Naive B cell (primary cell): ENCODE measurements around the gene FBN2. TPM values are rescaled to one million over a fixed set of nuclear protein-coding genes. Genes with fewer than 3 reads are reported as not detected.
A peak's percentile ranks its signal among the peaks of the same experiment; 100 is the strongest.

Source experiments
- ATAC-seq, 2 donors: fragments of 150-1000 bp; cut with Tn5 transposase; 2 replicates each; pipeline ENCODE4 v1.10.0; 2021; ENCODE audit warnings: low read depth in 2 of 2, mild to moderate bottlenecking in 2 of 2, moderate library complexity in 2 of 2
- DNase-seq: peaks from one replicate; pipeline ENCODE4 v3.0.0; 2022
- H3K27ac Mint-ChIP-seq, 6 donors: one replicate each; pipeline ENCODE4 v1.8.0; 2020 to 2022; ENCODE audit warnings: mild to moderate bottlenecking in 6 of 6, mixed read lengths in 6 of 6, moderate library complexity in 5 of 6, inconsistent platforms in 2 of 6
- H3K27me3 Mint-ChIP-seq, 3 donors: one replicate each; pipeline ENCODE4 v1.8.0; 2021 to 2022; ENCODE audit warnings: mixed read lengths in 3 of 3, mild to moderate bottlenecking in 1 of 3
- H3K36me3 Mint-ChIP-seq, 2 donors: one replicate each; pipeline ENCODE4 v1.8.0; 2020 to 2022; ENCODE audit warnings: mixed read lengths in 2 of 2, inconsistent platforms in 1 of 2, mild to moderate bottlenecking in 1 of 2
- H3K4me1 Mint-ChIP-seq, 3 donors: one replicate each; pipeline ENCODE4 v1.8.0; 2020 to 2022; ENCODE audit warnings: mixed read lengths in 3 of 3, inconsistent platforms in 1 of 3, mild to moderate bottlenecking in 1 of 3, moderate library complexity in 1 of 3
- H3K4me3 Mint-ChIP-seq, 8 donors: one replicate each; pipeline ENCODE4 v1.8.0; 2020 to 2022; ENCODE audit warnings: mild to moderate bottlenecking in 8 of 8, mixed read lengths in 8 of 8, moderate library complexity in 8 of 8, inconsistent platforms in 2 of 8
- H3K9me3 Mint-ChIP-seq, 7 donors: one replicate each; pipeline ENCODE4 v1.8.0; 2020 to 2022; ENCODE audit warnings: mixed read lengths in 7 of 7, mild to moderate bottlenecking in 5 of 7, inconsistent platforms in 2 of 7, moderate library complexity in 1 of 7
- polyA plus RNA-seq, 6 donors: library from polyadenylated mRNA; unstranded; fragments of 300-500 nt; fragmentation: Illumina TruSeq; gene quantifications; one replicate each; pipeline ENCODE4 v1.2.3, GENCODE V29; 2021; ENCODE audit warnings: low read depth in 6 of 6

Gene FBN2
- polyA plus RNA-seq: under 1 TPM in 1 of 6 donors, not detected in 5; 0.13 TPM

DNA sequence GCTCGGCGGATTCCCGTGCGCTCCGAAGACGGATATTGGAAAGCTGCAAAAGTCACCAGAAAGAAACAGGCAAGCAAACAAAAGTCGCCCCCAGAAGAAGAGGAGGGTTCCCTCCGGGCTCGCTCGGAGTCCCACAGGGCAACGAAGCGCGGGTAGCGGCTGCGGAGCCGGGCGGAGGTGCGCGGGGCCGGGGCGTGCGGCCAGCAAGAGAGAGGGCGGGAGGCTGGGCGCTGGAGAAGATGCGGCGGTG is at the start of gene FBN2:
TSS of gene FBN2 (minus strand) at position 246 of the 250 bp plus-strand sequence. CDS start 642 bp downstream, outside the sequence.
- ATAC-seq (no peak), DNase-seq (no peak)
- peaks cover 0 to 7% (median 2%) of the 10 kb centered on the region in 3 donors for H3K4me1 Mint-ChIP-seq
- peaks cover 0 to 14% (median 2%) of the 10 kb centered on the region in 7 donors for H3K9me3 Mint-ChIP-seq
- peak within 1 kb of the TSS in 2 of 6 donors; percentile 26 to 67 for H3K27ac Mint-ChIP-seq
- H3K36me3 Mint-ChIP-seq: peaks cover 0 to 6% of the 10 kb centered on the region in 2 donors
- peak within 1 kb of the TSS in 6 of 8 donors; percentile 21 to 47 (median 26) for H3K4me3 Mint-ChIP-seq
- peaks cover 34 to 48% (median 48%) of the 10 kb centered on the region in 3 donors for H3K27me3 Mint-ChIP-seq

DNA sequence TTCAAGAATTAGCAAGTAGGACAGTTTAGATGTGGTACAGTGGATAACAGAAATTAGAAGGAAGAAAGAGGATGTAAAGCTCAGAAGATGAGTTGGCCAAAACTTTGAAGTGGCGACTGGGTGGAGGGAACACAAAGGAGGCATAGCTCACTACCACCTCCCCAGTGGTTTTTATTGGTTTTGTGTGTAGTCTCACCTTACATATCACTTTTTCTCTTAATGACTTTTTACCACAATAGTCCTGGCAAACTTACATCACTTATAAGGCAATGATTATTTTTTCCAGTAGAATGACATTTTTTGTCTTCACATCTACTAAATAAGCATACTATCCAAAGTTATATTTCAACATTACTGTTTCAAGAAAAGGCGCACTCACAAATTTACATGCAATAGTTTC is 49.2 kb upstream of the FBN2 start:
- no peak overlapping the region for H3K4me3 Mint-ChIP-seq
- H3K27ac Mint-ChIP-seq: no peak overlapping the region
- H3K9me3 Mint-ChIP-seq: peaks cover 0 to 10% (median 5%) of the 10 kb centered on the region in 7 donors
- H3K27me3 Mint-ChIP-seq: no peaks in the 10 kb centered on the region
- DNase-seq (no peak), ATAC-seq (no peak)
- H3K4me1 Mint-ChIP-seq: no peaks in the 10 kb centered on the region
- H3K36me3 Mint-ChIP-seq: no peaks in the 10 kb centered on the region

DNA sequence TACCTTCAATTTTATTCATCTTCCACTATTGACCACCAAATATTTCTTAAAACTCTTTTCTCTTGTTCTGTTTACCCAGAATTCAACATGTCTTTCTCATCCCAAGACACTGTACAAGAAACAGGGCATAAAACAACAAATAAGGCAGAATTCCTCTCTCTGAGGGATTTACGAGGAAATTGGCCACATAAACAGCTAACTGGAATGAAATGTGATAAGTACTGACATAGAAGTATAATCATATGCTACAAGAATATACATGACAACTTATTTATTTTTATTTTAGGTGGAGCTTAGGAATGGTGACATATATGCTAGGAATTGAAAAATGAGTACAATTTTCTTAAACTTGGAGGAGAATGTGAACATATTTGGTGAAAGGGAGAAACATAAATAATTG is 48.8 kb upstream of the FBN2 start:
- H3K4me3 Mint-ChIP-seq: no peak overlapping the region
- no peaks in the 10 kb centered on the region for H3K4me1 Mint-ChIP-seq
- ATAC-seq: no peak

DNA sequence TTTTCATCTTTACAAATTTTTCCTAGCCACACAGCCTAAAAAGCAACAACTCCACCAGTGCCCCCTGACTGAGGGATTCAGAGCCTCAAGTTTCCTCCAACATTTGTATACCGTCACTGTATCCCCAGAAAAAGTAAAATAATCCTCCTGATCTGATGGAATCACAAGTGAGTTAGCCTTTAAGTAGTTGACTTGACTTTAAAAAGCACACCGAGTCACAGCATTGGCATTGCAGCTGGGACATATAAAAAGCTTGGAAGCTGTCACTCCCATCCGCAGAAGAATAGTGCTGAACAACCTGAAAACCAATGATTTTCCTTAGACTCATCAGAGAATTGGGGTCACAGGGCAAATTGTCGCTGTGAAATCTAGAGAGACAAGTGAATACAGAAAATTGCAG is 41.6 kb upstream of the FBN2 start:
- H3K4me3 Mint-ChIP-seq: no peak overlapping the region
- ATAC-seq: no peak
- H3K4me1 Mint-ChIP-seq: no peaks in the 10 kb centered on the region
- H3K27me3 Mint-ChIP-seq: no peaks in the 10 kb centered on the region
- peaks cover 3 to 33% (median 10%) of the 10 kb centered on the region in 7 donors for H3K9me3 Mint-ChIP-seq
- peaks cover 0 to 7% of the 10 kb centered on the region in 2 donors for H3K36me3 Mint-ChIP-seq
- H3K27ac Mint-ChIP-seq: no peak overlapping the region
- DNase-seq: no peak

More for the DNA sequence above, 48.8 kb upstream of the FBN2 start:
- no peaks in the 10 kb centered on the region for H3K27me3 Mint-ChIP-seq
- H3K9me3 Mint-ChIP-seq: peaks cover 0 to 13% (median 5%) of the 10 kb centered on the region in 7 donors
- no peak for DNase-seq
- no peaks in the 10 kb centered on the region for H3K36me3 Mint-ChIP-seq
- H3K27ac Mint-ChIP-seq: no peak overlapping the region

DNA sequence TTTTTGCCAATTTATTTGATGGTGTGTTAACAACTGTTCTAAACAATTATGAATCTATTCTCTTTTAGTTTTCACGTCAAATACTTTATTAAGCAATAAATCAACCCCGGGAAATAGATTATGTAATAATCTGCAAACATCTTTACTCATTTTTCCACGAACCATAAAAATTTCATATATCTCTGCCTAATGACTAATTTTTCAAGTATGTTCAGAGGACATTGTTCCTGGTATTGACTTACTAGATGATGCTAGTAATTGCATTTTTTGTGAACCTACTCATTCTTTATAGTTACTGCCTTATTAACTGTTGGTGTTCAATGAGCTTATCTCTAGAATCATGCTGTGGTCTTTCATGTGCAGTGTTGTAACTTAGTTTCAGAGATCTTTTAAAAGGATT is 41.0 kb upstream of the FBN2 start:
- H3K4me3 Mint-ChIP-seq: no peak overlapping the region
- no peaks in the 10 kb centered on the region for H3K27me3 Mint-ChIP-seq
- H3K4me1 Mint-ChIP-seq: no peaks in the 10 kb centered on the region
- no peak for ATAC-seq
- no peak for DNase-seq
- H3K9me3 Mint-ChIP-seq: peaks cover 3 to 33% (median 10%) of the 10 kb centered on the region in 7 donors
- peaks cover 0 to 7% of the 10 kb centered on the region in 2 donors for H3K36me3 Mint-ChIP-seq
- no peak overlapping the region for H3K27ac Mint-ChIP-seq

DNA sequence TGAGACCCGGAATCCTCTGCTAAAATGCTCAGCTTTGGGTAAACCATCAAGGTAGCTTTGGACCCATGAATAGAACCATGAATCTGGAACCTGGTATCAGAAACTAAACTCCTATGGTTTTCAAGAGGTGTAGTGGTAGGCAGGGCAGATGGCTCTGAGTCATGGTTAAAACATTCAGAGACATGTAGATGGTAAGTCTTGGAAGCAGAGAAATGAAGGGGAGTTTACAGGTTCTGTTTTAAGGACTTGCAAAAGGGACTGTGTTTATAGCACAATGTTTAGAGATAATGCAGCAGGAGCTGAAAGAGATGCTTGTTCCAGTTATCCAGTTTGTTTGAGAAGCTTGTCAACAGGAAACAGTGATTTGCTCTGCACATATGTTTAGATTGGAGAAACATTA is 36.0 kb upstream of the FBN2 start:
- DNase-seq (no peak), ATAC-seq (no peak)
- Mint-ChIP-seq H3K4me1 (no peaks in the 10 kb centered on the region), H3K36me3 (peaks cover 0 to 7% of the 10 kb centered on the region in 2 donors), H3K4me3 (no peak overlapping the region), H3K27me3 (no peaks in the 10 kb centered on the region), H3K27ac (no peak overlapping the region), H3K9me3 (peaks cover 0 to 15% (median 8%) of the 10 kb centered on the region in 7 donors)

DNA sequence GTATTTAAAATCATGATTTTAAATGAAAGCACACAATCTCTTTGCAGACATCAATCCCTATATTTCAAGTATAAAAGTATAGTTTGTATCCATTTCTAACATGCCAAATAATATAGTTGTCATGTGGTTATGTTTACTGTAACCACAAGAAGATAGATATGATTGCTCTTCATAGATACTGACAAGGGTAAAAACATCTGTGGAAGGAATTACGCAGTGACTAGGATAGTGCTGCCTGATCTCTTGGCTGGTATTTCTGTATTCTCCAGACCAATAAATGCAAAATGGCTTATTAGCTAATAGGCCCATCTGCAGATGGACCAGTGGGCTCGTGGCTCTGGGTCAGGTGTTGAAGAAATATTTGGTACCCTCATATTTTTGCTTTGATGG is 34.9 kb upstream of the FBN2 start:
- H3K27me3 Mint-ChIP-seq: no peaks in the 10 kb centered on the region
- H3K4me1 Mint-ChIP-seq: no peaks in the 10 kb centered on the region
- DNase-seq (no peak), ATAC-seq (no peak)
- H3K27ac Mint-ChIP-seq: no peak overlapping the region
- no peak overlapping the region for H3K4me3 Mint-ChIP-seq
- peaks cover 0 to 11% (median 8%) of the 10 kb centered on the region in 7 donors for H3K9me3 Mint-ChIP-seq
- peaks cover 0 to 7% of the 10 kb centered on the region in 2 donors for H3K36me3 Mint-ChIP-seq

DNA sequence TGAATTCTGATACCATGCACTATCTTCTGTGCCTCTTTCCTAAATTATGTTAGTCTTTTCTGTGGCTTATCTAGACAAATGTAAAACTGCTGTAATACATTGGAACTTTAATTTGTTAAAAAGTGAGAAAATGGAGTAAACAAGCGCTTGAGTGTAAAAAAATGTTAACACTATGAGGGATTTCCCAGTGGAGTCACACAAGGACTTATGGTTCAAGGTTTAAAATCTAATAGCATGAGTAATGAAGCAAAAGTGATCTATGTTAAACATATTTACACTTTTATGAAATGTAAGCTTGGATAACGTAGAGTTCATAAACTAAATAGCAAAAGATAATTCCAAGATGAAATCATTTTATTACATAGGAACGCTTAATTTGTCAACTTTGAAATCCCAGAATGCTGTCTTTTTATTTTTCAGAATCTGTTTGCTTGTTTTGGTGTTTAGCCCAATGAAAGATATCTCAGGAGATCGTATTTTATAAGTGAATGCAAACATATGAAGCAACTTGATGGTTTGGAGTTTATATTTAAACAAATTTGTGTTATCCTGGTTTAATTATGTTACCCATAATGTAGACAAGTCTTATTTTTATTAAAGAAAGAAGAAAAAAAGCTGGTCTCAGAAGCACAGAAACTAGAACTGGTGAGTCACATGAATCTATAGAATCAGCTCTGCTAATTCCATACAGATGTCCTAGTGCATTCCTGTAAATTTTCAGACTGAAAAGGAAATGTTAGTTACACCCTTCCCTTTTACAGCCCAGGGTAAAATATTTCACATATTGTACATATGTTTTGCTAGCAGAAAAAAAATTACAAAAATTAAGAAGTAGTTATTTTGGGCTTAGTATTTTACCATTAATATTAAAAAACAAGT is 34.2 kb upstream of the FBN2 start:
- ATAC-seq (no peak), DNase-seq (no peak)
- Mint-ChIP-seq H3K27me3 (no peaks in the 10 kb centered on the region), H3K9me3 (peaks cover 0 to 12% (median 8%) of the 10 kb centered on the region in 7 donors), H3K4me1 (no peaks in the 10 kb centered on the region), H3K27ac (no peak overlapping the region), H3K36me3 (peaks cover 0 to 7% of the 10 kb centered on the region in 2 donors), H3K4me3 (no peak overlapping the region)

DNA sequence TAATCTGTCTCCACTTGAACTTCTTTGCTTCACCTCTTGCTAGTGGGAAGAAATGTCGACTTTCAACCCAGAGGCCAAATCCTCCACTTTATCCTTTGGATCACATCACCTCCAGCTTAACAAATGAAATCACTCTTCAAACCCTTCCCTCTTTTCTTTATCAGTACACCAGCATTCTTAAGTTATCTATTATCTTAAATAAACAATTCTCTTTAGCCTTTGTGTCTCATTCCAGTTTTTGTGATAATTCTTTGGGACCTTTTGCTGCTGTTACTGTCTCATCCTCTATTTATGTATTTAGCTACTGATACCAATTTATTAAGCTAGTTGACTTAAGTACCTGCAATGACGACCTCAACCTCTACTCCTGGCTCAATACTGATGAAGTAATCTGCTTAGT is 28.1 kb upstream of the FBN2 start:
- Mint-ChIP-seq H3K36me3 (no peaks in the 10 kb centered on the region), H3K27ac (no peak overlapping the region), H3K9me3 (peaks cover 0 to 7% (median 5%) of the 10 kb centered on the region in 7 donors), H3K4me1 (no peaks in the 10 kb centered on the region), H3K4me3 (no peak overlapping the region), H3K27me3 (no peaks in the 10 kb centered on the region)
- DNase-seq (no peak), ATAC-seq (no peak)

DNA sequence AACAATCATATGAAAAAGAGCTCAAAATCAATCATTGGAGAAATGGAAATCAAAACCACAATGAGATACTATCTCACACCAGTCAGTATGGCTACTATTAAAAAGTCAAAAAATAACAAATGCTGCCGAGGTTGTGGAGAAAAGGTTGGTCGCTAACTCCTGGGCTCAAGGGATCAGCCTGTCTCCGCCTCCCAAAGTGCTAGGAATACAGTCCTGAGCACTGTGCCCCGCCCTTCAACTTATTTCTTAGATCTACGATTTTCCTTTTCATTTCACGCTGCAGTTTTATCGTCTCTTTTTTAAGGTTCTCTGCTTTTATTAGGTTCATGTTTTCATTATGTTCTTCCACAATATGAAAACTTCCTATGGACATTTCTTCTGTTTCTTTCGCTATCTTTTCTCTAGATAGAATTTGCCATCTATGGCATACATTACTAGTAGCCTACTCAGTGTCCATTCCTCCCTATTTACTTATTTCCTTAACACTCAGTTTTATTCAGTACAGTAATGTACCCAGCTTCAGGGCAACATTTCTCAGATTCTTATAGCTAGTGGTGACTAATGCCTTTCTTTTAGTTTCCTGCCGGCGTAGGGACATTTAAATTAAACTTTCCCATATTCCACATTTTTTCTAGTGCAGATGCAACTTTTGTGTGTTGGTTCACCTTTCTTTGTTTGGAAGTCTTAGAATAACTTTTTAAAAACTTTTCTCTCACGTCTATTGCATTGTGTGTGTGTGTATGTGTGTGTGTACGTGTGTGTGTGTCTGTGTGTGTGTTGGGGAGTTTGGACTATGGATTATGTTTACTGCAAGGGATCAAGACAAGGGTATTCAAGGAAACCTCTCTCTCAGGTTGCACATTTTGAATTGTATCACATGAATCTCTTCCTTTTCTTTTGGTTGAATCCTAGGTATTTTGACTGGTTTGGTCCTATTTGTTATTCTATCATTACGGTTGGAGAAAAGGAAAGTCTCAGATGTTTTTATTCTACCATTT is 21.6 kb upstream of the FBN2 start:
- H3K4me3 Mint-ChIP-seq: no peak overlapping the region
- no peaks in the 10 kb centered on the region for H3K4me1 Mint-ChIP-seq
- ATAC-seq (no peak), DNase-seq (no peak)
- no peaks in the 10 kb centered on the region for H3K27me3 Mint-ChIP-seq
- H3K36me3 Mint-ChIP-seq: no peaks in the 10 kb centered on the region
- H3K9me3 Mint-ChIP-seq: peaks cover 3 to 18% (median 5%) of the 10 kb centered on the region in 7 donors
- no peak overlapping the region for H3K27ac Mint-ChIP-seq

DNA sequence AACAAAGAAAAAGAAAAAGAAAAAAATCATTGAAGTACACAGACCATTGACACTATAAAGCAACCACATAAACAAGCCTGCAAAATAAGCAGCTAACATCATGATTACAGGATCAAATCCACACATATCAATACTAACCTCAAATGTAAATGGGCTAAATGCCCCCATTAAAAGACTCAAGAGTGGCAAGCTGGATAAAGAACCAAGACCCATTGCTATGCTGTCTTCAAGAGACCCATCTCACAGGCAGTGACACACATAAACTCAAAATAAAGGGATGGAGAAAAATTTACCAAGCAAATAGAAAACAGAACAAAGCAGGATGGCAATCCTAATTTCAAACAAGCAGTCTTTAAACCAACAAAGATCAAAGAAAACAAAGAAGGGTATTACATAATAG is 15.7 kb upstream of the FBN2 start:
- H3K36me3 Mint-ChIP-seq: no peaks in the 10 kb centered on the region
- no peak overlapping the region for H3K4me3 Mint-ChIP-seq
- DNase-seq: no peak
- H3K27me3 Mint-ChIP-seq: no peaks in the 10 kb centered on the region
- ATAC-seq: no peak
- peaks cover 6 to 35% (median 21%) of the 10 kb centered on the region in 7 donors for H3K9me3 Mint-ChIP-seq
- no peak overlapping the region for H3K27ac Mint-ChIP-seq
- no peaks in the 10 kb centered on the region for H3K4me1 Mint-ChIP-seq

DNA sequence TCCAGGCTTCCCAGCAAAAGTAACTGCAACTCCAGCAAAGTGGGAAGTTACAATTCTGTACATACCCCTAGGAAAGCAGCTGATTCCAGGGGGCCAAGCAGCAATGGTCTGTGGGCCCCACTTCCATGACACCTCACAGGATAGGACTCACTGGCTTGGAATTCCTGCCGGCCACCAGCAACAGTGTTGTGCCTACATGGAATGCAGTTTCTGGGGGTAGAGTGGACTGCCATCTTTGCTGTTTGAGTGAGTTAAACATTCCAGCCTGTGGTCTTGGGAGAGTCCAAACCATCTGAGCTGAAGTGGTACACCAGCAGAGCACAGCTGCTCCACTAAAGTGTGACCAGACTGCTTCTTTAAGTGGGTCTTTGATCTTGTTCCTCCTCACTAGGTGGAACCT is 13.4 kb upstream of the FBN2 start:
- H3K4me1 Mint-ChIP-seq: no peaks in the 10 kb centered on the region
- peaks cover 6 to 29% (median 21%) of the 10 kb centered on the region in 7 donors for H3K9me3 Mint-ChIP-seq
- ATAC-seq (no peak), DNase-seq (no peak)
- H3K27ac Mint-ChIP-seq: no peak overlapping the region
- no peak overlapping the region for H3K4me3 Mint-ChIP-seq
- no peaks in the 10 kb centered on the region for H3K27me3 Mint-ChIP-seq
- H3K36me3 Mint-ChIP-seq: no peaks in the 10 kb centered on the region

DNA sequence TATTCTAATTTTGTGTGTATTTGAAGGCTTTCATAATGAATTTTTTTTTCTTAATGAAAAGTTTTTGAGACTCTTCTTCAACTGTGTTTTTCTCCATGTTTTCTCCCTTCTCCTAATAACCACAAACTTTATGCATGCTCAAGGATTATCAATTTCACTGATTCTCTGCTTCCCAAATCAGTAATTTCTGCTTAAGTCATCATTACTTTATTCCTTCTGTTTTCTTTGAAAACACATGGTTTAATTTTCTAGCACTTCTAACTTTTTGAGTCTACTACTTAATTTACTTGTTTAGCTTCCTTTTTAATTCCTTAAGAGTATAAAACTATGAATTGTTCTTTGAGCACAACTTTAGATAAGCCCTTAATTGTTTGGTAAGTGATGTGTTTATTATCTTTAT is 11.5 kb upstream of the FBN2 start:
- ATAC-seq (no peak), DNase-seq (no peak)
- no peaks in the 10 kb centered on the region for H3K27me3 Mint-ChIP-seq
- H3K9me3 Mint-ChIP-seq: peaks cover 8 to 31% (median 17%) of the 10 kb centered on the region in 7 donors
- H3K27ac Mint-ChIP-seq: no peak overlapping the region
- no peaks in the 10 kb centered on the region for H3K4me1 Mint-ChIP-seq
- H3K4me3 Mint-ChIP-seq: no peak overlapping the region
- H3K36me3 Mint-ChIP-seq: peaks cover 0 to under 1% of the 10 kb centered on the region in 2 donors
